SK-N-MC (cell line): Measurements from ENCODE around the gene SLC43A2.

Source experiments
- EZH2 ChIP-seq: fragments of 200-600 bp; sonication (generic); IDR thresholded peaks from one replicate; pipeline ENCODE4 v1.6.1; 2017; ENCODE audit warnings: antibody characterized with exemption
- POLR2AphosphoS5 ChIP-seq: IDR thresholded peaks from 2 replicates; pipeline ENCODE4 v1.6.1; 2012; ENCODE audit warnings: mild to moderate bottlenecking, low read depth, low read length, borderline replicate concordance

DNA sequence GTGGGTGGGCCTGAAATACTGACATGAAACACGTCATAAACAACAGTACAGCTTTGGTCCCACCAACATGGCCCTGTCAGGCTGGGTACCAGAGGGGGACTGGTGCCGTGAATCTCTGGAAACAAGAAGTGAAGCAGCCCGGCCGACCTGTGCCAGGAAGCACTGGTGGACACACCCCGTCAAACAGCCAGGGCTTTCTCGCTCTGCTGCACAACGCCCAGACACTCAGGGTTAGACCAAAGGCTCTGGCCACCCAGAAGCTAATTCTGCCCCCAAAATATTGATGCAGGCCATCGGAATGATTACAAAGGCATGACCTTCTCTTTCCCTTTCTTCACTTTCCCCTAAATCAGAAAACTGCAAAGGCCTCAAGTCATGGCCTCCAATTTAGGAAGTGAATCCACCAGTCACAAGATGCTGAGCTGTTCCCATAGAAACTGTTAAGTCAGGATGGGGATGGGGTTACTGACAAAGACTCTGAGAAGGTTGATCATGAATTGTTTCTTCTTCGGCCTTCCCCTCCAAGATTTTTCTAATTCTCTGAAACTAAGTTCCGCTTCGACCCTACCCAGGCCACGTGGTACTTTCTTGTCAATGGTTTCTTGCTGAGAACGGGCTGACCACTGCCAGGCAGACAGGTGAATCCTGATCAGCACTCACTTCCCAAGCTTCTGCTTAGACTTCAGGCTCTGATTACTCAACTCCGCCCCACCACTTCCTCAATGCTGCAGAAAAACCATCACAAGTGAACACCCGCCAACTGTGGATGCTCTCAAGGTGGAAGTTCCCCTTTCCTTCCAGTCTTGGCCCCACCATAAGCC is 72.8 kb downstream of the SLC43A2 start:
- no peak for TF ChIP-seq POLR2AphosphoS5
- no peak for TF ChIP-seq EZH2
